CD4-positive, alpha-beta T cell treated with Interleukin-21 for 1 hour (primary cell): ENCODE results near the gene ZC2HC1C.
A peak's percentile ranks its signal among the peaks of the same experiment; 100 is the strongest.

Experiments
- DNase-seq: peaks from one replicate; pipeline ENCODE4 v3.0.0-alpha.2; 2020

The ZC2HC1C gene, protein sequence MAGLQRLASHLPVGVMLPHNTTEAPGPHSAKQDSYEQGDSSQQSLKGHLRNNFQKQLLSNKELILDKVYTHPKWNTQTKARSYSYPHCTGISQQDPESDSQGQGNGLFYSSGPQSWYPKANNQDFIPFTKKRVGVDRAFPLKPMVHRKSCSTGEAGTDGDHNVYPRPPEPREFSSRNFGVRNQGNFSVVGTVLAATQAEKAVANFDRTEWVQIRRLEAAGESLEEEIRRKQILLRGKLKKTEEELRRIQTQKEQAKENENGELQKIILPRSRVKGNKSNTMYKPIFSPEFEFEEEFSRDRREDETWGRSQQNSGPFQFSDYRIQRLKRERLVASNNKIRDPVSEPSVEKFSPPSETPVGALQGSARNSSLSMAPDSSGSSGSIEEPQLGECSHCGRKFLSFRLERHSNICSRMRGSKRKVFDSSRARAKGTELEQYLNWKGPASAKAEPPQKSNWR

DNA sequence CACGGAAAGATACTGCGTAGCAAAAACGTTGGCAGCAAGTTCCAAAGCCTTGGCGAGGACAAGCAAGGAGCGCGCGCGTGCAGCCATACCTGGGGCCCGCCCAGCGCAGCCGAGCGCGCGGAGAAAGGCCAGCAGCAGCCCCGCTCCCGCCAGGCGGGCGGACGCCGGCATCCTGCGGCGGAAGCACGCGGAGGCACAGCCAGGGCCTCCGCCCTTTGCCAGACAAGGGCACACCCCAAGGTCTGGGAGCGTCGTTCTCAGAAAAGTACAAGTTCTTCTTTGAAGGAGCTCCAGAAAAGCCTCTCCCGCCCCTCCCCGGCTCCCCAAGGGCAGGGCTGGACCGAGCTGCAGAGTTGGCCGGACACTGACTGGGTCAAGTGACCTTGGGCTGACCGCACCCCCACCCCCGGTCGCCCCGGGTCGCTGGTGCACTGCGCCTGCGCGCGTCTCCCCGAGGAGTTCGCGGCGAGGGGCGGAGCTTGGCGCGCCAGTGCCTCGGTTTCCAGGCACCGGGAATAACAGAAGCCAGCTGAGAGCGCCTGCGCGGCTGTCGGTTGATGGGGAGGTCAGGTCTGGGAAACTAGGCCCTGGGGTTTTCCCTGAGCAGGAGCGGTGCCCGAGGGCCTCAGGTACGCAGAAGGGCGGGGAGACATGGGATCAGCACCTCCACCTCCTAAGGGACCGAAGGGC, at the start of gene ZC2HC1C:
TSS of gene ZC2HC1C (plus strand) at position 521 of the 690 bp plus-strand sequence. CDS start 933 bp downstream, outside the sequence.
- DNase-seq: peak; percentile 67

DNA sequence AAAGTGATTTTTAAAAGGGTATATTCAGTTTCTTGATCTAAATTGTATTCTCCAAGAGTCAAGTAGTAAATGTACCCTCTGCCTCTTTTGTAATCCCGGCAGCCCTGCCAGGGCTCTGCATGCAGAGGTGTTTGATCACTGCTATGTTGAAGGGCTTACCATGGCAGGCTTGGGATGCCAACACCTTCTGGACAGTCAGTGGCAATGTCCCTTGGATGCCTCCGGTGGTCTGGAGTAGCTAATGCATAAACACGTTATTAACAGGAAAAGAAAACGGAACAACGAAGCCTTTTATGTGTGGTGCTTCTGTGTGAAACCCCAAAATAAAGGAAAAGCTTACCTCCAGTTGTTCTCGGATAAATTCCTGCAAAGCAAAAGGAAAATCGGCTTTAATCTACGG, 46.8 kb upstream of the ZC2HC1C start:
- no peak for DNase-seq

DNA sequence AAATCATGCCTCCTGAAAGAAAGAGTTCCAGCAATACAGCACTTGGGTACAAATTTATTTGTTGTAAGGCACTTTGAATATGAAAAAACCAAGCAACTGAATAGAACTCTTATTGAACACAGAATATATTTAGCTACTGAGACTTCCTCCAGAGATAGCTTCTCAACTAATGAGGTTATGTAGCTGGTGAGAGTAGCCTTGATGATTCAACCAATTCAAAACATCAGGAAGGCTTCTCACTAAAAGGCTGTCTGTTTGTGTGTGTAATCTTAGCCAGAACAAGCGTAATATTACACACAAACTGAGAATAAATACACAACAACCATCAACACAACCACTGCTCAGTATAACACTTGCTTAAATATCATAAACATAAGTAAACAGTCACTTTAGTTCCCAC, 46.3 kb upstream of the ZC2HC1C start:
- no peak for DNase-seq

DNA sequence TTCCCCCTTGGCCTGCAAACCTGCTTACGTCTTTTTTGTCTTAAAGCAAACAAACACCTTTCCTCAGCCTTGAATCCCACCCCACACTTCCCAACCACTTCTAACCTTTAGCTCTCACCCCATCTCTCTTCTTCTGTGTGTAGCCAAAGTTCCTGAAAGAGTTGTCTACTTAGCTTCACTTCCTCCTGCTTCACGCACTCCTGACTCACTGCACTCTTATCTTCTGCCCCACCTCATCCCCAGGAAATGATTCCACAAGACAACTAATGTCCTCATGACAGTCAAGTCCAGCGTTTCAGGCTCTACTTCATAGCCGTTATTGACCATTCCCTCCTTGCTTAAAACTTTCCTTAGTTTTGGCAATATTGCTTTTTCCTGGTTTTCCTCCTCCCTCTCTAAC, 44.4 kb upstream of the ZC2HC1C start:
- DNase-seq: no peak

DNA sequence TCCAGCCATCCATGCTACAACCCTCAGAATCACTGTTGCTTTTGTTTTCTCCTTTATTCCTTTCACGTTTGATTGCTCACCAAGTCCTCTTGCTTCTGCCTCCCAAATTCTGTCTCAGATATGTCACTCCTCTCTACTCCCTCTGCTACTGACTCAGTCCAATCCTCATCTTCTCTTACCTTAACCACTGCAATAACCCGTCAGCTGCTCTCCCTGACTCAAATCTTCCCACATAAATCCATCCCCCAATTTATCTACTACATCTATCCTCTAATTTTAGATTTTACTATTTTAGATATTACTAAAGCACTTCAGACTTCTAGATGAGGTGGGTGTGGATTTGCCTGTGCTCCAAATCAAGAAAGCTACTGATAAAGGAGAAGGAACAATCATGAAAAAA, 43.6 kb upstream of the ZC2HC1C start:
- DNase-seq: no peak

DNA sequence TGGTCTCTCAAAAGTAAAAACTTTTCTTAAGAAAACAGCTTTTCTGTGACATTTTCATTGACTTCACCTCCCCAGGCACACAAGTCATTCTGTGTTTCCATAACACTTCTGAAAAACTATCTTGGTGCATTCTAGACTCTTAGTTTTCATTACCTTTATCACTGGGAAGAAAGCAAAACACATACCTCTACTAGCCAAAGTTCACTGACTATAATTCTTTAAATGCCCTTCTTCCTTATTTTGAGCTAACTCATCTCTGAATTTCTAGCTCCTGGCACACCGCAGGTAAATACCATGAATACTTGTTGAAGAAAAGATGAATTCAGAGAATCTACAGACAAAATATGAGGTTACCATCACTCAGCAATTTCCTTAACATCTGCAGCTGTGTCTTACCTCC, 39.3 kb upstream of the ZC2HC1C start:
- DNase-seq: no peak

DNA sequence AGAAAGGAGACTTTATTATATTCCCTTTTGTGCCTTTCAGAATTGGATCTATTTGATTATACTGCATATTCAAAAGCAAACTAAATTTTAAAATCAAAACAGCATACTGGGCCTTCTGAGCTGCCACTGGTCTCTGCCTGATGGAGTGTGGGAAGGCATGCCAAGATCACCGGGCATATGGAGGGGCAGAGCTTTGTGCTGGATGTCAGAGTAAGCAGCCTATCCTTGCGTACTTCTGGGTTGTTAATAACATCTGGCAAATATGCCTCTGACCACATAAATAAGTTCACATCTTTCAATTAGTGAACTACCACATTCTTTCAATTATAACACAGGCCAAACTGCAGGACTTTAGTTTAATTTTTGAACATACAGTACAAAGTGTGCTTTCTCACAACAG, 36.5 kb upstream of the ZC2HC1C start:
- DNase-seq: no peak

DNA sequence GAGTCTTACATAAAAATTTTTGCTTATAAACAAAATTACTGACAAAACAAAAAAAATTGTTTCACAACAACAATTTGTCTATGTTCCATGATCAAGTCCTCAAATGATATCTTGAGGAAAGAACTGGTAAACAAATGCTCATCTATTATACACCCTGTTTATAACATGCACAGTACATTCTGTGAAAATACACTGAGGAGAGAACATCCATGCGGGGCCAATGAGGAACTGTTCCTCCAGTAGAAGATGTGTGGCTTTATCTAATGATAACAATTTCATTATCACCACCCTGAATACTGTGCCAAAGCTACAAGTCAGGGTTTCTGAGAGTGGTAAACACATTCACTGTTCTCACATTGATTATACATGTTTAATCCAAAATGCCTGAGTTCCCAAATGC, 28.9 kb upstream of the ZC2HC1C start:
- no peak for DNase-seq

DNA sequence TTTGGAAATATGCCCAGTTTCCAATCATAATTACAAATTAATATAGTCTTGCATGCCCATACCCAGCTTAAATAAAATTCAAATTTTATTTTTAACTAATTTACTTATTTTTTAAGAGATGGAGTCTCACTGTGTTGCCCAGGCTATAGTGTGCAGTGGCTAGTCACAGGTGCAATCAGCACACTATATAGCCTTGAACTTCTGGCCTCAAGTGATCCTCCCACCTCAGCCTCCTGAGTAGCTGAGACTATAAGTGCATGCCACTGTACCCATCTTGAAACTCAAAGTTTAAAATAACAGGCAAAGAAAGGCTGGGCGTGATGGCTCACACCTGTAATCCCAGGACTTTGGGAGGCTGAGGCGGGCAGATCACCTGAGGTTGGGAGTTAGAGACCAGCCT, 28.5 kb upstream of the ZC2HC1C start:
- no peak for DNase-seq

DNA sequence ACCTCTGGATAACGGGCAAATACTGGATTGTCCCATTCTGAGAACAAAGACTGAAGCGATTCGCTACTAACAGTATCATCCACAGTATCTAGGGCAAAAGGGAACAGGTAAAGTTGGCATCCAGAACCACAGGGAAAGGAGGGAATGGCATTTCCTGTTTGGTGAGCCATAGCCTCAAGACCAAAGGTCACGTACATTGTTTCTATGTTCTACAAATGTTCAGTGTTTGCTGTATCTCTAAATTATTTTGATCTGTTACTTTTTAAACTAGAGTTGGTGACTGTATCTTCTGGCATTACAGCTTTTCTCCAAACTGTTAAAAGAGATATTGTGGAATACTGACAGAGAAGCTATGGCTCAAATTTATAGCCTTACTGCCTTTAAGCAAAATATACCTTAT, 27.8 kb upstream of the ZC2HC1C start:
- no peak for DNase-seq

DNA sequence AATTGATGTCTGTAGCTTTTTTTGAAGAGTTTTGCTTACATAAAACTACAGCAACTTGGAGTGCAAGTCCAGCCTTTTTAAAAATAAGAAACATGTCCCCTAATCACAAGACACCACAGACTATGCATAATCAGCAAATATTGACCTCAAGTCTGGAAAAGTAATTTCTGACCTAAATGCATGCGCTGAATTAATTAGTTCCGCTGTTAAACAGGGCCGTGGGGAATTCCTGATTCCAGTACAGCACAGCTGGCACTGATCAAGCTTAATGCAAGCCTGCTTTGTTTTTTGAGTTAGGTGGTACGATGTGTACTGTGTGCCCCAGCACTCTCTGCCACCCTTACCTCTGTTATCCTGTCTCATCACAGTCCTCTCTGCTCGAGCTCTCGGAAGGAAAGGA, 27.4 kb upstream of the ZC2HC1C start:
- no peak for DNase-seq

DNA sequence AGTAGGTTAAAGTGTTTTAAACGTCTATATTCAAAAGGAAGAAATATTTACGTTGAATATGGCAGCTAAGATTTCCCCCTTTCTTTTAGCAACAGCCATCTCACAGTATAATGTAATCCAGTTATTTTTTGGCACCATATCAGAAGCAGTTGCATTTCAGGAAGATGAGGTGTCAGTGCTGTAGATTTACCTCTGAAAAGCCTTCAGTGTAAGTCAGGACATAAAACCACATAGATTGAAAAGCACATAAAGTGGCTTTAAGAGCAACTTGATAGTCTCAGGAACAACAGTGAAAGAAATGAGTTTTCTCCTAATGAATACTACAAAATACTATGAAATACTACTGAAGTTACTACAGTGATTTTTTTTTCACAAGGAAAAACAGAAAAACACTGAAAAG, 25.1 kb upstream of the ZC2HC1C start:
- DNase-seq: no peak

DNA sequence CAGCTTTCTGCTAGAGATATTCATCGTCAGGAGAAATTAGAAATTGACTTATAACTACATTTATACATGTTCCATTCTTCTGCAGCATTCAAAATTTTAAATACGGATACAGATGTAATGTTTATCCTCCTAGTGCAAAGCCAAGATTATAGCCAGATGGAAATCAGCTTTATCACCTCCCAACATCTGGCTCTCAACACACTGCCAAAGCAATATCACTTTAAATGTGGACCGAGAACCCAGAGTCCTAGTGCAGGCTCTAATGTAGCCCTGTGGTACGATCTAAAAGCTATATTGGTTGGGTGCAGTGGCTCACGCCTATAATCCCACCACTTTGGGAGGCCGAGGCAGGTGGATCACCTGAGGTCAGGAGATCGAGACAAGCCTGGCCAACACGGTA, 24.7 kb upstream of the ZC2HC1C start:
- no peak for DNase-seq

DNA sequence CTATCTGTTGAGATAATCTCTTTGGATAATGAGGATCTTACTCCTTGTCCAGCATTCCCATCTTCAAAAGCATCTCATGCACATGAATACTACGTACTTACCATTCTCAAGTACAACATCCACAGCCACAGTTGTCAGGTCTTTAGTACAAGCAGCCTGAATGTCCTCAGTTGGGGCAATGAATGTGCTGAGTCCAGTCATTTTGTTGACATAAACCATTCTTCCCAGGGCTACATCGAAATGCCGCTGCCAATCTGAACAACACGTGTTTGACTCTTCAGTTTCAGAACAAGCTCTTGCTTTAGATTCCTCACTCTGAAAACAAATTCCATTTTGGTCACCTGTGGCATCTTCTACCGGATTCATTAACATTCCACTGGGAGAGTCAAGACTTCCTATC, 23.2 kb upstream of the ZC2HC1C start:
- DNase-seq: no peak

DNA sequence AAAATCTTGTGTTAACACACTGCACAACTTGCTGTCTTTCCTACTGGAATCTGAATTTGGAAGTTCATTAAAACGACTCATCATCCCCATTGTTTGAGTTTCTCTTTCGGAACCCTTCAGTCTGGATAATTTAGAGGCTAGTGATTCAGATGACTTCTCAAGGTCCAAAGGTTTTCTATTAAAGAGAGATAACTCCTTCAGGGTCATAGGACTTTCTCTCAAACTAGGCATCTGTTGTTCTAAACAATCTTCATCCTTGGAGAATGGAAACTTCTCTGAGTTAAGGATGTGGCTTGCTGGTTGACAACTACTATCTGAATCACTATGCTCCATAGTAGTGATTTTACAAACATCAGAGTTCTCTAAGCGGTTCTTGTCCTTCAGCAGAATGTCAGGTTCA, 22.5 kb upstream of the ZC2HC1C start:
- no peak for DNase-seq

DNA sequence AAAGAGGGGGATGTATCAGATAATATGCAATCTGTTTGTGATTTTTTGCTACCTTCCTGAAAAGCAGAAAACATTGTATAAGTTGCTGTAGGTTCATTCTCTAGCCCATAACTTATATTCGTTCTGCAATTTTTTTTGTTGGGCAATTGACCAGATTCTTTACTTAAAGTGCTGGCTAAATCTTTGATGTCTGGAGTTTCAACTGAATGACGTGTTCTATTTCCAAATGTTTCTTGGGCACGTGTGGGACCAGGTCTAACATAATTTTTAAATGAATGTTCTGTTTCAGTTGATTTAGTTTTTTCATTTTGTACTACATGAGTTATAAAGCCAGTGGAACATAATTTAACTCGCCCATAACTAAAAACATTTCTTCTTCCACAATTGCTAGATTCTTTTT, 21.9 kb upstream of the ZC2HC1C start:
- DNase-seq: no peak

DNA sequence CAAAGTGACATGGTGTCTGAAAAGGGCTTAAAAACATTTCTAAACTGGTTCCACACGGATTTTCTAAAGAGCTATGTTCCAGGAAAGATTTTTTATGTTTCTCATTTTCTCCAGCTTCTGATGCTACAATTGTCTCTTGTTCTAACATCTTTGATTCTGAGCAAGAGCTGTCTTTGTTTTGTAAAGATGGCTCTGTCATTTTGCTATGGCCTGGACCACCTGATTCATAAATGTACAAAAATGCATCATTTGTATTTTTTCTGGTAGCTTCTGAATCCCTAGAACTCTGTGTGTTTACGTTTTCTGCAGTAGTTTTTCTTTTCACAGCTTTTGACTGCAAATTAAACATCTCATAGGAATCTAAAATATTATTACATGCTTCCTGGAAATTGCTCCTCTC, 21.3 kb upstream of the ZC2HC1C start:
- no peak for DNase-seq

DNA sequence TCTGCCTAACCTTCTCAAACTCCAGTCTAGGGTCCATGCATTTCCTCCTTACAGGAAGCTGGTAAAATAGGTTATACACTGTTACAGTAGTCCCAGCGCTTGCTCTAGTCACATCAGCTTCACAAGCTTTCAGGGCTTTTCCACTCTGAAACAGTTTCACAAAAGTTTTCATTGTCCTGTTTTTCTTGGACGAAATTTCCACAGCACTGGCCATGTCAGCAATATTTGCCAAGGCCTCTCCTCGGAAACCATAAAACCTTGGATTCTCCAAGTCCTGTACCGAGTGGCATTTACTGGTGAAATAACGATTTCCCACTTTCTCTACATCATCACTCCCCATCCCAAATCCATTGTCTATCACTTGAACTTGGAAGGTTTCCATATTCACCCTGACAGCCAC, 20.3 kb upstream of the ZC2HC1C start:
- DNase-seq: no peak

DNA sequence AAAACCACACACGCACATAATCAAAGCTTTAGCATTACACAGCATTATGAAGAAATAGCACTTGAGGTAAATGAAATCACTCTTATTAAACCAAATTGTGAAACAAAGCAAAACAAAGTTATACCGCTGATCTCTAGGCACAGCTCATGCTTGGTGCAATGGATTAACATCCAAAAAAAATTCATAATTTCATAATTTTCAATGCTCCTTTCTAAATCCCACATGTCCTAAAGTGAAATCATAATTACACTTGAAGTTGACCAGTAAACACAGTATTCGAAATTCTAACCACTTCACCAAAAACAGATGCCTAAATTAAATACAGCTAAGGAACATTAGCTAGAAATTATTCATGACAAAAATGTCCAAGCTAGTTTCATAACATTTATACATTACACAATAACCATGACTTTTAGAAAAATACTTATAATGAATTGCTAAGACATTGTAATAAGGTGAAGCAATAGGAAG, 19.7 kb upstream of the ZC2HC1C start:
- DNase-seq: no peak

DNA sequence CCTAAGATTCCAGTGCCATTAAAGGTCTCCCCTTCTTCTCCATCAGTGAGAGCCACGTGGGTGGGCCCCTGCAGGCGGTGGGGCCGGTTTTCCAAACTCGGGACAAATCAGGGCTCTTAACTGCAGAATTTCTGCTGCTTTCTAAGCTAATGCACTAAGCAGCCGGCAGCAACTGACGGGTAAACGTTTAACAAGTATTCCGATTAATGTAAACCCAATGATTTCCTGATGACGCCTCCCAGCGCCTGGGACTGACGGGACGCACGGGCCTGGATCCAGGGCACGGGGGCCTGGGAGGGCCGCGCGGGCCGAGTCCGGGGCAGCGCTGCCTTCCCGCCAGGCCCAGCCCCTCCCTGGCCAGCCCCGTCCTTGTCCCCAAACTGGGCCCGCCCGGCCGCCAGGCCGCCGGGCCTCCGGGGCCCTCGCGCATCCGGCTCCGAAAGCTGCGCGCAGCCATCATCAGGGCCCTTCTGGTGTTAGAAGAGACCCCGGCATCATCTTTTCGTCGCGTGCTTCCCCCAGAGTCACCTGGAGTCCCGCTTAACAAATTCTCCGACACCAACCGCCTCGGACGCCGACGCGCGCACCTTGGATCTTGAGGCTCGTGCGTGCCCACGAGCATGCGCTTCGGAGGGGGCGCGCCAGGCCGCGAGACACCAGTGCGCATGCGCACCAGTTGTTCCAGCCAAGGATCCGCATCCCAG, 18.4 kb upstream of the ZC2HC1C start, which contains the start of gene MLH3:
TSS of gene MLH3 (minus strand) at position 616 of the 704 bp plus-strand sequence. CDS start 1,812 bp downstream, outside the sequence.
- peak; percentile 81 for DNase-seq

DNA sequence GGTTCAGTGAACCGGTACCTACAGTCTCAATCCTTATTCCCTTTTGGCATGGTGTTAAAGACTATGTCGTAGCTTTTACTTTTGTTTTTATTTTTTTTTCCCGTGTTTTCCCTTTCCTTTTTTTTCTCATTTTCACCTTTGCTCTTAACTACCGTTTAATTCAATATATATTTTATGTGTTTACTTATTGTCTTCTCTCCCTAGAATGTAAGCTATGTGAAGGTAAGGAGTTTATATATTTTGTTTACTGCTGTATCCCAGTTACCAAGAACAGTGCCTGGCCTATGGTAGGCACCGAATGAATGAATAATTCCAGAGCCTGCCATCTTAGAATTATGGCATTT, 17.9 kb upstream of the ZC2HC1C start:
- DNase-seq: no peak

DNA sequence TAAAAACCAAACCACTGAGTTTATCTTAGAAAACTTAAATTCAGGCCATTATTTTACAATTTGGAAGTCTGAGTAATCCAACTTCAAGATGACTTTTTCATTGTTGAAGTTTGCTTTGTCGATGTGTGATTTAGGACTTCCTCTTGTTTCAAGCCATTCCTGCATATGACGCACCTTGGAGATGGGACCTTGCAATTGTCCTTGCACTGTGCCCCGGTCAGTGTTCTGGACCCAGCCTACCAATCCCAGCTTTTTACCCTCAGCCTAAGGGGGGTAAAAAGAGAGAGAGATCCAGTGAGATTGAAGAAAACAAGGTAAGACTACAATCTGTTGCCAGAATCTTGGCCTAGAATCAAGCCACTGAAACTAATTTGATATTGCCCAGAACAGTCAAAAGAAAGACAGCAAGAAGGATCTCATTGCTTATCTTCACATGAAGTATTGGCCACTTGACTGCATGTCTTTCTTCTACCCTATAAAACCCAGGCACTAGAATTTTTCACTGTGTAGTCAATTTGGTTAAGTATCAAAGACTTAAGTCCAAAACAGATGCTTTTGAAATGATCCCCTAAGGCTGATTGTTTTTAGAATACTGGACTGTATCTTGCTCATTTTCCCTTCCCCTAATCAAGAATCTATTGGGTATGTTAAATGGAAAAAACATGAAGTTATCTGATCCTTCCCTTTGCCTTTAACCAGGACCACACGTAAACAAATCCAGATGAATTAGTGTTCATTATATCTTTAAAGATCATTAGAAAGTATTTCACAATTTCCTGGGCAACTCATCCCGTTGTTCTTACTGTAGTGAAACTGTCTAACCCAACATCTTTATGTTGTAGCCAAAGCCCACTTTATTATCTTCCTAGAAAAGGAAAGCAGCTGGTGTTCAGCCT, 15.8 kb upstream of the ZC2HC1C start:
- DNase-seq: no peak

DNA sequence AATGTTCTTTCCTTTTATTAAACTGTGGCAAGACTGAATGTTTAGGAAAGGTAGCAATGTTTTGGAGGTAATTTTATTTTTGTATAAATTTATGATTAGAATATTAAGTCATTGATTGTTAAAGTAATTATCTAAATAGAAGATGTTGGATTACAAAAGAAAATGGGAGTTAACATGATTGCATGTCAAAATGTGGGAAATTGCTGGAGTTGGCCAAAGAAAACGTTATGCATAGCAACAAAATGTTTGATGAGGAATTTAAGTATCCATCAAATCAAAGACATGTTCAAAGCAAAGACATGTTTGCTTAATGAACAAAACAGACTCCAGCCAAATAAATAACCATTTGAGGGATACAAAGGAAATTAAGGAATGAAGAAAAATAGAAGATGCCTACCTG, 15.0 kb upstream of the ZC2HC1C start:
- DNase-seq: no peak
